ENCODE results near the gene NABP1. TPM values are rescaled to one million over a fixed set of nuclear protein-coding genes. Genes with fewer than 3 reads are reported as not detected.

The NABP1 gene
- total RNA-seq, 3 donors from 2014 or later: 22.1 to 29.8 (median 27.6) TPM

- intact Hi-C loops (cut with DNase I, micrococcal nuclease): no loop called here
- no peak for DNase-seq
- TF ChIP-seq, protein P1, sequence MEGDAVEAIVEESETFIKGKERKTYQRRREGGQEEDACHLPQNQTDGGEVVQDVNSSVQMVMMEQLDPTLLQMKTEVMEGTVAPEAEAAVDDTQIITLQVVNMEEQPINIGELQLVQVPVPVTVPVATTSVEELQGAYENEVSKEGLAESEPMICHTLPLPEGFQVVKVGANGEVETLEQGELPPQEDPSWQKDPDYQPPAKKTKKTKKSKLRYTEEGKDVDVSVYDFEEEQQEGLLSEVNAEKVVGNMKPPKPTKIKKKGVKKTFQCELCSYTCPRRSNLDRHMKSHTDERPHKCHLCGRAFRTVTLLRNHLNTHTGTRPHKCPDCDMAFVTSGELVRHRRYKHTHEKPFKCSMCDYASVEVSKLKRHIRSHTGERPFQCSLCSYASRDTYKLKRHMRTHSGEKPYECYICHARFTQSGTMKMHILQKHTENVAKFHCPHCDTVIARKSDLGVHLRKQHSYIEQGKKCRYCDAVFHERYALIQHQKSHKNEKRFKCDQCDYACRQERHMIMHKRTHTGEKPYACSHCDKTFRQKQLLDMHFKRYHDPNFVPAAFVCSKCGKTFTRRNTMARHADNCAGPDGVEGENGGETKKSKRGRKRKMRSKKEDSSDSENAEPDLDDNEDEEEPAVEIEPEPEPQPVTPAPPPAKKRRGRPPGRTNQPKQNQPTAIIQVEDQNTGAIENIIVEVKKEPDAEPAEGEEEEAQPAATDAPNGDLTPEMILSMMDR (IDR thresholded peaks at IDR 0.05): no peak
- Histone ChIP-seq H3K4me3 (no peak overlapping the region), H3K4me1 (ENCODE audit: low read depth) (no peaks in the 10 kb centered on the region), H3K9me3 (no peaks in the 10 kb centered on the region), H3K36me3 (ENCODE audit: low read depth) (no peaks in the 10 kb centered on the region)
- no peak for ATAC-seq
Observed at GRCh38 chr2:191705084-191705483, 27.1 kb downstream of the NABP1 start.

GRCh38 chr2:191705701-191706100 lies 27.8 kb downstream of the NABP1 start:
- intact Hi-C loops (cut with DNase I, micrococcal nuclease): no loop called here
- DNase-seq: no peak

GRCh38 chr2:191706791-191707190 lies 28.9 kb downstream of the NABP1 start:
- intact Hi-C loops (cut with DNase I, micrococcal nuclease): no loop called here
- ATAC-seq: no peak
- no peak for DNase-seq
- no peaks in the 10 kb centered on the region for H3K4me1 ChIP-seq (ENCODE audit: low read depth)
- H3K9me3 ChIP-seq: no peaks in the 10 kb centered on the region
- H3K36me3 ChIP-seq (ENCODE audit: low read depth): no peaks in the 10 kb centered on the region
- H3K4me3 ChIP-seq: no peak overlapping the region
- TF ChIP-seq, protein P1 (IDR thresholded peaks at IDR 0.05): no peak

More at GRCh38 chr2:191705701-191706100, 27.8 kb downstream of the NABP1 start:
- ATAC-seq: no peak
- H3K9me3 ChIP-seq: no peaks in the 10 kb centered on the region
- no peaks in the 10 kb centered on the region for H3K4me1 ChIP-seq (ENCODE audit: low read depth)
- no peak overlapping the region for H3K4me3 ChIP-seq
- TF ChIP-seq, protein P1 (IDR thresholded peaks at IDR 0.05): no peak
- no peaks in the 10 kb centered on the region for H3K36me3 ChIP-seq (ENCODE audit: low read depth)

DNA sequence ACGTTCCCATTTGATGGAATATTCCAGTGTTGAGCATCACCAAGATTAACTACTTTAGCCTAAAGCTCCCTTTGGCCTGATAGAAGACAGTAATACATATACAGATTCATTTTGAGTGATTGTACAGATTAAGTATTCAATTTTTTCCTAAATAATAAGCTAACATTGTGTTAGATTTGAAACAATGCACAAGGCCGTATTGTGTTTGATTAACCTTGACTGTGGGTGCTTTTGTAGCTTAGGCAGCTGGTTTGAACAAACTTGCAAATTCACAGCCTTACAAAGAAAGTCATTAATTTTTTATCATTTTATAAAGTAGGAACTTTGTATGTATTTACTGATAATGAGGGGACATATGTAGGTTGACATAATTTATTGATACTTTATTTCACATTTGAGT lies 29.6 kb downstream of the NABP1 start:
- ATAC-seq (no peak), DNase-seq (no peak)
- intact Hi-C loops (cut with DNase I, micrococcal nuclease): no loop called here
- Histone ChIP-seq H3K4me3 (no peak overlapping the region), H3K4me1 (ENCODE audit: low read depth) (no peaks in the 10 kb centered on the region), H3K9me3 (no peaks in the 10 kb centered on the region), H3K36me3 (ENCODE audit: low read depth) (no peaks in the 10 kb centered on the region)
- TF ChIP-seq, protein P1 (IDR thresholded peaks at IDR 0.05): no peak

GRCh38 chr2:191710411-191710900 lies 32.5 kb downstream of the NABP1 start:
- intact Hi-C loops (cut with DNase I, micrococcal nuclease): no loop called here
- H3K9me3 ChIP-seq: no peaks in the 10 kb centered on the region
- TF ChIP-seq, protein P1 (IDR thresholded peaks at IDR 0.05): no peak
- DNase-seq (no peak), ATAC-seq (no peak)
- no peaks in the 10 kb centered on the region for H3K4me1 ChIP-seq (ENCODE audit: low read depth)
- no peaks in the 10 kb centered on the region for H3K36me3 ChIP-seq (ENCODE audit: low read depth)
- H3K4me3 ChIP-seq: no peak overlapping the region

DNA sequence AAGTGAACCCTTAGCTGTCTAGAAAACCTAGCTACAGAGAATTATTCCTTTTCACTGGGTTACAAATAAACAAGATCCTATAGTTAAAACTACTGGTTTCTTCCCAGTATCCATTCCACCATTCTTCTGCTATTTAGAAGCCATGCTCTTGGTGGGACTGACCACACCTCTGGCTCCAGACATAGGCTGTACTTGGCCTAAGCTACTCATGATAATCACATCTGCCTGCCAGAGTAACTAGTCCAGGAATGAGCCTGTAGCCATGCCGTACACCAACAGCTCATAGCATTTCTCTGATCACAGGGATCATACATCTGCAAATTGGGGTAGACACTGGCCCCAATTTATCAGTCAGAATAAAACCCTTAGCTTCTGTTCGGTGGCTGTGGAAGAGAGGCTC lies 33.7 kb downstream of the NABP1 start:
- no peak for DNase-seq
- intact Hi-C loops (cut with DNase I, micrococcal nuclease): no loop called here
- no peaks in the 10 kb centered on the region for H3K36me3 ChIP-seq (ENCODE audit: low read depth)
- ATAC-seq: no peak
- no peaks in the 10 kb centered on the region for H3K4me1 ChIP-seq (ENCODE audit: low read depth)
- H3K4me3 ChIP-seq: no peak overlapping the region
- TF ChIP-seq, protein P1 (IDR thresholded peaks at IDR 0.05): no peak
- no peaks in the 10 kb centered on the region for H3K9me3 ChIP-seq
